ENCODE data around the gene TSPAN15. TPM values are rescaled to one million over a fixed set of nuclear protein-coding genes. Genes with fewer than 3 reads are reported as not detected.

TSPAN15 gene
- total and polyA plus RNA-seq, 12 donors, result 5.0 to 18.2 (median 10.6) TPM

DNA sequence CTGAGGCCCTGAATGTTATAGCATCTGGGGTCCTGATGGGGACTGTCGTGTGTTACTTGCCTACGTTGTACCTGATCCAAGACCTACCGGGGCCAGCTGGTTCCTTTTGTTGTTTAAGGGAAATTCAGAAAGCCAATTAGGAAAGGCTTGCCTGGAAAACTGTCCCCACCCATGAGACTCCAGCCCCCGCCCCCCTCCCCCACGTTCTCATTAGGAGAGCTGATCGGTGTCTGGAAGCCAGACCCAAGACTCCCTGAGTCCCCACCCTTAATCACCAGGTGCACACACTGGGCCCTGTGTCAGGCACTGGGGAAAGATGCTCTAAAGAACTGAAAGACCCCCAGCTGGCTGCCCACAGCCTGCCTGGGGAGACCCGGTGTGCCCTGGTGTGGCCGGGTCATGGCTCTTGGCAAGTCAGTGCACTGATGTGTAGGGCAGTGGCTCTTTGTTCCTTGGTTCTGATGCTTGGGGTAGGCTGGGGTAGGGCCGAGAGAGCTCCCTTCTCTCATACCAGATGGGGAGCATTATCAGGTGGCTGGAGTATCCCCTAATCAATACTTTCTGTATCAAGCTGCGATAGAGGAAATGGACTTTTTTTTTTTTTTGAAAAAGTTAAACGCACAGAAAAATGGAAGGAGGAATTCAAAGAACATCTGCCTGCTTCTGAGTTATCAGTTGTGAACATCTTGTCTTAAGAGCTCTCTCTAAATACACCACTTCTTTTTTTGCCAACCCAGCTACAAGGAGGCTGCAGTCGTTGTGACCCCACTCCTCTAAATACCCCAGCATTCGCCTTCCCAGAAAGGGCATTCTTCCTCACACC is 16.9 kb downstream of the TSPAN15 start:
- peak in 1 of 2 donors; percentile 48 for DNase-seq
- Histone ChIP-seq H3K9me3 (no peaks in the 10 kb centered on the region), H3K4me3 (peak overlapping the region in 1 of 10 donors; percentile 22), H3K27ac (peak overlapping the region in 9 of 10 donors; percentile 58 to 93 (median 83)), H3K4me1 (peaks cover 6 to 89% (median 58%) of the 10 kb centered on the region in 9 donors), H3K36me3 (no peaks in the 10 kb centered on the region), H3K27me3 (no peaks in the 10 kb centered on the region)
- TF ChIP-seq, protein P1, sequence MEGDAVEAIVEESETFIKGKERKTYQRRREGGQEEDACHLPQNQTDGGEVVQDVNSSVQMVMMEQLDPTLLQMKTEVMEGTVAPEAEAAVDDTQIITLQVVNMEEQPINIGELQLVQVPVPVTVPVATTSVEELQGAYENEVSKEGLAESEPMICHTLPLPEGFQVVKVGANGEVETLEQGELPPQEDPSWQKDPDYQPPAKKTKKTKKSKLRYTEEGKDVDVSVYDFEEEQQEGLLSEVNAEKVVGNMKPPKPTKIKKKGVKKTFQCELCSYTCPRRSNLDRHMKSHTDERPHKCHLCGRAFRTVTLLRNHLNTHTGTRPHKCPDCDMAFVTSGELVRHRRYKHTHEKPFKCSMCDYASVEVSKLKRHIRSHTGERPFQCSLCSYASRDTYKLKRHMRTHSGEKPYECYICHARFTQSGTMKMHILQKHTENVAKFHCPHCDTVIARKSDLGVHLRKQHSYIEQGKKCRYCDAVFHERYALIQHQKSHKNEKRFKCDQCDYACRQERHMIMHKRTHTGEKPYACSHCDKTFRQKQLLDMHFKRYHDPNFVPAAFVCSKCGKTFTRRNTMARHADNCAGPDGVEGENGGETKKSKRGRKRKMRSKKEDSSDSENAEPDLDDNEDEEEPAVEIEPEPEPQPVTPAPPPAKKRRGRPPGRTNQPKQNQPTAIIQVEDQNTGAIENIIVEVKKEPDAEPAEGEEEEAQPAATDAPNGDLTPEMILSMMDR (IDR thresholded peaks at IDR 0.05), result no peak
- peak; percentile 5 to 76 (median 56) for ATAC-seq
- intact Hi-C loops (cut with DNase I), result no loop called here
- 45 to 56% methylated on average over 13 of the region's 13 CpGs for WGBS, 2 donors

DNA sequence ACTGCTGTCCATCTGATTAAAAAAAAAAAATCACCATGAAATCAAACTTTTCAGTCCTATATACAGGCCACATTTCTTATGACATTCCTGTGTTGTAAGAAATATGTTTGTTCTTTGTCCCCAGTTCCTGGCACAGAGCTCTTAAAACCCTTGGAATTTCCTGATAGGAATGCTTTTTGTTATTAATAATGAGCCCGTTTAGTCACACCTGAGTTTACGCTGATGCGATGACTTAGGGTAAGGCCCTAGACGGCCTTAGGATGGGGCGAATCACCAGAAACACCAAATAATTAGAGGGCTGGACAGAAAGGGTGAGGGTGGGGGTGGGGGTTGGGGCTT is 17.5 kb downstream of the TSPAN15 start:
- DNase-seq (no peak), ATAC-seq (peak in 5 of 8 donors; percentile 13 to 48 (median 23))
- H3K36me3 ChIP-seq, result no peaks in the 10 kb centered on the region
- 70 to 81% methylated on average over 5 of the region's 5 CpGs for WGBS, 2 donors
- TF ChIP-seq, protein P1 (IDR thresholded peaks at IDR 0.05), result no peak
- H3K4me3 ChIP-seq, result peak overlapping the region in 1 of 10 donors; percentile 22
- H3K27me3 ChIP-seq, result no peaks in the 10 kb centered on the region
- intact Hi-C loops (cut with DNase I), result no loop called here
- H3K4me1 ChIP-seq, result peaks cover 9 to 89% (median 58%) of the 10 kb centered on the region in 9 donors
- no peaks in the 10 kb centered on the region for H3K9me3 ChIP-seq
- peak overlapping the region in 9 of 10 donors; percentile 58 to 93 (median 83) for H3K27ac ChIP-seq

DNA sequence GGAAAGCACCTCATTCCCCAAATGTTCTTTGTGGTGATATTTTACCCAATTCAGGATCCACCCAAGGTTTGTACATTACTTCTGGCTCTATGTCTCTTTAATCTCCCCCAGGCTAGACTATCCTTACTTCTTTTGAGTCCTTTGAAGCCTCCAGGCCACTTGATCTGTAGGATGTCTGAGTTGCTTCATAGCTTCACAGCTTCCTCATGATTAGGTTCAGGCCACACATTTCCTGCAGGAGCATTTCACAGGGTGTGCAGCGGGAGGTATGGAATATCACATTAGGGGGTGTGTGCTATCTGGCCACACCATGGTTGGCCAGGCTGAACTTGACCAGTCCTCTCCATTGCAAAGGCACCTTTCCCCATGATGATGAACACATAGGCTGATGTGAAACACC is 18.7 kb downstream of the TSPAN15 start:
- 72 to 90% methylated on average over 1 of the region's 1 CpG for WGBS, 2 donors
- DNase-seq (no peak), ATAC-seq (no peak)
- H3K27me3 ChIP-seq, result no peaks in the 10 kb centered on the region
- no peak overlapping the region for H3K4me3 ChIP-seq
- peak overlapping the region in 5 of 10 donors; percentile 15 to 93 (median 83) for H3K27ac ChIP-seq
- peaks cover 12 to 89% (median 57%) of the 10 kb centered on the region in 9 donors for H3K4me1 ChIP-seq
- TF ChIP-seq, protein P1 (IDR thresholded peaks at IDR 0.05), result no peak
- intact Hi-C loops (cut with DNase I), result no loop called here
- H3K36me3 ChIP-seq, result no peaks in the 10 kb centered on the region
- no peaks in the 10 kb centered on the region for H3K9me3 ChIP-seq

DNA sequence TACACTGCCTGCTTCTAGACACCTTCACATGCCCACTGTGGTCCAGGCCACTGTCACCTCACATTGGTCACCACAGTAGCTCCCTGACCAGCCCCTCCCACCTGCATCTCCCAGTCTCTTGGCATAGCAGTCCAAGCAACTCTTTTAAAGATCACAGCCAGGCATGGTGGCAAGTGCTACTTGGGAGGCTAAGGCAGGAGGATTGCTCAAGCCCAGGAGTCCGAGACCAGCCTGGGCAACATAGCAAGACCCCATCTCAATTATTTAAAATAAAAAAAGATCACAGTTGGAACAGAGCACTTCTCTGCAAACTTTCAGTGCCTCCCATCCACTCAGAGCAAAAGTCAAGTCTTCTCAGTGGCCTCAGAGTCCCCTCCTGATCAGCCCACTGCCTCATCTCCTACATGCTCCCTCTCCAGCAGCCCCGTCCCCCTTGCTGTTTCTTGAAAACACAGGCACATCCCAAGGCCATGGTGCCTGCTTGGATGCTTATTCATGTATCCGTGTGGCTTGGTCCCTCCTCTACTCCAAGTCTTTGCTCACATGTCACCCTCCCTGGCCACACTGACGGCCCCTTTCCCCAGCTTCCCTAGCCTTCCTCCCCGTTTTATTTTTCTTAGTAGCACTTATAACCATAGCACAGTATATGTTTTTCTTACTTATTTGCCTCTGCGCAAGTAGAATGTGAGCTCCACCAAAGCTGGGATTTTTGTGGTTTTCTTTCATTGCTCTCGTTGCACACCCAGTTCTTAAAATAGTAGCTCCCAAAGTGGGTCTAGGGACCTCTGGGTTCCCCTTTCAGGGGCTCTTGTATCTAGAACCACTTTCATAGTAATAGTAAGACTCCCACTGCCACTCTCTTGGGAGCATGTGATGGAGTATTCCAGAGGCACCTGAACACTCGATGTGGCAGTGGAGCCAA is 19.5 kb downstream of the TSPAN15 start:
- Histone ChIP-seq H3K27me3 (no peaks in the 10 kb centered on the region), H3K4me1 (peaks cover 11 to 88% (median 56%) of the 10 kb centered on the region in 9 donors), H3K36me3 (no peaks in the 10 kb centered on the region), H3K9me3 (no peaks in the 10 kb centered on the region), H3K4me3 (no peak overlapping the region), H3K27ac (peak overlapping the region in 3 of 10 donors; percentile 15 to 93 (median 83))
- 80 to 84% methylated on average over 8 of the region's 8 CpGs for WGBS, 2 donors
- ATAC-seq (no peak), DNase-seq (no peak)
- intact Hi-C loops (cut with DNase I), result no loop called here
- TF ChIP-seq, protein P1 (IDR thresholded peaks at IDR 0.05), result no peak

All from heart right ventricle (tissue), 16 donors.